GM12878 (cell line): ENCODE results near the gene ZNF148. TPM values are rescaled to one million over a fixed set of nuclear protein-coding genes. Genes with fewer than 3 reads are reported as not detected.

ENCODE experiments used
- ATAC-seq: fragments of 200-7000 bp; cut with Tn5 transposase; 3 replicates; pipeline ENCODE4 v1.9.1; 2020; ENCODE audit warnings: mild to moderate bottlenecking, moderate library complexity
- BruUV-seq: library from RNA; stranded (reverse); fragments of 400-500 nt; replicated peaks from 2 replicates; lab custom pipeline; 2021; lab: Mats Ljungman, UMichigan
- CTCF ChIA-PET: fragments of 300-600 bp; sonication (Branson Sonifier 250); formaldehyde crosslinking; extraction: SDS; loops from one replicate; lab custom pipeline; 2021; ENCODE audit warnings: inconsistent platforms; lab: Yijun Ruan, JAX
- POLR2A ChIA-PET: fragments of 350-600 bp; formaldehyde crosslinking; extraction: SDS; loops from one replicate; lab custom pipeline; 2021; ENCODE audit warnings: inconsistent platforms; lab: Charles Lee
- RAD21 ChIA-PET: fragments of 300-600 bp; sonication (Branson Sonifier 250); formaldehyde crosslinking; loops from one replicate; lab custom pipeline; 2023; ENCODE audit warnings: antibody characterized with exemption; ENCODE audit not compliant: unreplicated experiment; lab: Charles Lee
- SMC1A ChIA-PET: fragments of 300-600 bp; sonication (Branson Sonifier 250); formaldehyde crosslinking; loops from one replicate; lab custom pipeline; 2023; ENCODE audit not compliant: unreplicated experiment, uncharacterized antibody; lab: Charles Lee
- DNase-seq: peaks from one replicate; pipeline ENCODE4 v3.0.0-alpha.2; 2011; ENCODE audit warnings: low read depth, low spot score
- FAIRE-seq: peaks from 3 replicates; lab custom pipeline; 2011; peaks lifted over from hg19 to GRCh38; lab: Jason Lieb, UNC
- H2AFZ ChIP-seq: 2 replicates; pipeline ENCODE4 v1.6.0; 2011; ENCODE audit warnings: low read depth, low read length, control low read depth; ENCODE audit not compliant: control insufficient read depth
- H3K27ac ChIP-seq: 2 replicates; pipeline ENCODE4 v1.5.1; 2011; ENCODE audit warnings: control low read depth; ENCODE audit not compliant: control insufficient read depth, insufficient read depth
- H3K27me3 ChIP-seq, 2 experiments: replicated peaks in 1 of 2; 2 replicates each; pipeline versions ENCODE4 v1.6.0 to v1.6.1; 2011; ENCODE audit warnings: low read length in 1 of 2; ENCODE audit not compliant: control insufficient read depth in 2 of 2, insufficient read depth in 2 of 2
- H3K36me3 ChIP-seq, 2 experiments: 2 replicates each; pipeline ENCODE4 v1.5.1; 2011; ENCODE audit warnings: low read length in 1 of 2; ENCODE audit not compliant: control insufficient read depth in 2 of 2, insufficient read depth in 2 of 2
- H3K4me1 ChIP-seq: 2 replicates; pipeline ENCODE4 v1.6.1; 2011; ENCODE audit warnings: mild to moderate bottlenecking, low read length, moderate library complexity, mixed read lengths; ENCODE audit not compliant: control insufficient read depth, insufficient read depth
- H3K4me2 ChIP-seq: 2 replicates; pipeline ENCODE4 v1.6.0; 2011; ENCODE audit warnings: control low read depth; ENCODE audit not compliant: control insufficient read depth, insufficient read depth
- H3K4me3 ChIP-seq: fragments of 200-600 bp; sonication (generic); 2 replicates; pipeline ENCODE4 v1.5.1; 2016
- H3K79me2 ChIP-seq: 2 replicates; pipeline ENCODE4 v1.6.0; 2011; ENCODE audit warnings: low read length; ENCODE audit not compliant: control insufficient read depth, insufficient read depth
- H3K9ac ChIP-seq: 2 replicates; pipeline ENCODE4 v1.8.0; 2011; ENCODE audit warnings: low read length, control low read depth, mixed read lengths; ENCODE audit not compliant: control insufficient read depth, insufficient read depth
- H3K9me3 ChIP-seq: replicated peaks from 3 replicates; pipeline ENCODE4 v1.5.1; 2011; ENCODE audit warnings: mild to moderate bottlenecking, low read length; ENCODE audit not compliant: control insufficient read depth, insufficient read depth
- H4K20me1 ChIP-seq: 2 replicates; pipeline ENCODE4 v1.6.0; 2011; ENCODE audit not compliant: control insufficient read depth, insufficient read depth
- CBX3 ChIP-seq: fragments of 200-600 bp; sonication (generic); IDR thresholded peaks from 2 replicates; pipeline ENCODE4 v1.6.1; 2016; ENCODE audit warnings: low read depth, borderline replicate concordance
- FOXK2 ChIP-seq: fragments of 450-650 bp; IDR thresholded peaks from 2 replicates; pipeline ENCODE4 v1.6.1; 2017; ENCODE audit warnings: mild to moderate bottlenecking, moderate library complexity
- HSF1 ChIP-seq: fragments of 150-350 bp; IDR thresholded peaks from 2 replicates; pipeline ENCODE4 v1.6.1; 2014; ENCODE audit warnings: mild to moderate bottlenecking, low read depth, low read length
- MLLT1 ChIP-seq: fragments of 450-650 bp; IDR thresholded peaks from 2 replicates; pipeline ENCODE4 v1.6.1; 2016; ENCODE audit warnings: mild to moderate bottlenecking
- MXI1 ChIP-seq: fragments of 150-350 bp; IDR thresholded peaks from 2 replicates; pipeline ENCODE4 v1.6.1; 2011; ENCODE audit warnings: low read depth, mild to moderate bottlenecking, inconsistent platforms, low read length, improper control_type of control experiment
- RAD21 ChIP-seq: IDR thresholded peaks from 2 replicates; pipeline ENCODE4 v1.6.1; 2011; ENCODE audit warnings: mild to moderate bottlenecking, low read depth, low read length, moderate library complexity; ENCODE audit not compliant: insufficient read depth
- RCOR1 ChIP-seq: conservative IDR thresholded peaks from 2 replicates; pipeline ENCODE4 v1.6.1; 2012; ENCODE audit warnings: low read depth, low read length, improper control_type of control experiment
- STAT1 ChIP-seq: fragments of 450-650 bp; conservative IDR thresholded peaks from 2 replicates; pipeline ENCODE4 v1.6.1; 2014; ENCODE audit warnings: antibody characterized with exemption, mild to moderate bottlenecking
- TCF3 ChIP-seq: IDR thresholded peaks from 2 replicates; pipeline ENCODE4 v1.6.1; 2012; ENCODE audit warnings: low read depth, mild to moderate bottlenecking, low read length, borderline replicate concordance; ENCODE audit not compliant: insufficient read depth
- WGBS: methylation state at CpG from one replicate; pipeline ENCODE4 v1.1.6; 2016; ENCODE audit warnings: low lambda C conversion rate; ENCODE audit not compliant: insufficient replicate concordance, insufficient coverage; ENCODE audit errors: missing lambda C conversion rate; 5-methylcytosine and 5-hydroxymethylcytosine counted together
- in situ Hi-C: fragments of 300-500 bp; cut with MboI; formaldehyde crosslinking; loops from 9 replicates; pipeline ENCODE4 v1.14.3; 2018; ENCODE audit warnings: mixed read lengths
- intact Hi-C: fragments of 100-400 bp; cut with micrococcal nuclease; formaldehyde crosslinking; loops from one replicate; pipeline ENCODE4 v1.14.2; 2022; ENCODE audit not compliant: unreplicated experiment
- polyA plus RNA-seq, 11 experiments: library from polyadenylated mRNA; depleted of rRNA in 4 of 11; unstranded in 6 of 11; stranded (reverse) in 5 of 11; fragments of >200 nt; fragmentation: Nextera tagmentation in 4 of 11; fragmentation: Illumina TruSeq in 1 of 11; extraction: Ambion mirVana in 4 of 11; extraction: Trizol in 1 of 11; gene quantifications; 1 replicate in 1 of 11; 2 replicates in 10 of 11; pipeline versions ENCODE4 v1.2.1 to v1.2.3, GENCODE V29; 2011 to 2016; ENCODE audit warnings: inconsistent platforms in 2 of 11, missing spikeins in 2 of 11, low read depth in 1 of 11
- total RNA-seq, 4 experiments: library from RNA; depleted of rRNA in 3 of 4; stranded (reverse); fragments of >200 nt in 3 of 4; fragmentation: Illumina TruSeq in 1 of 4; extraction: Trizol in 1 of 4; gene quantifications; 2 replicates each; pipeline versions ENCODE4 v1.2.1 to v1.2.3, GENCODE V29; 2013 to 2021

Gene ZNF148
- total and polyA plus RNA-seq, 10 of the 15 experiments (the other 5 are each of a cell fraction or from before 2014, with no cell fraction given), result 8.6 to 40.4 (median 26.7) TPM

GRCh38 chr3:125267460-125267859, 107.7 kb downstream of the ZNF148 start (continued):
- no peak for TF ChIP-seq MLLT1
- TF ChIP-seq HSF1, result no peak
- TF ChIP-seq FOXK2, result no peak
- TF ChIP-seq RCOR1, result no peak
- no peak for TF ChIP-seq MXI1

GRCh38 chr3:125266971-125267370, 108.2 kb downstream of the ZNF148 start:
- TF ChIP-seq CBX3, result no peak
- no peak for TF ChIP-seq TCF3
- no peak for TF ChIP-seq RAD21
- no peak for TF ChIP-seq STAT1
- POLR2A ChIA-PET, result interaction anchor here (1.0 to 1.1 kb wide), 2 partner anchors 12 to 14 kb away, joined by 3 to 5 read pairs; no protein-coding TSS in a partner anchor
- SMC1A ChIA-PET, result interaction anchor here (0.6 kb wide), 2 partner anchors 316 to 360 kb away, joined by 3 read pairs; no protein-coding TSS in a partner anchor
- no peak overlapping the region for H3K4me3 ChIP-seq
- ATAC-seq, result no peak
- no peak overlapping the region for H2AFZ ChIP-seq
- BruUV-seq, result no TSS peak
- H4K20me1 ChIP-seq, result no peaks in the 10 kb centered on the region
- peaks cover 2 to 8% of the 10 kb centered on the region in 2 experiments; a peak in 3 of 4 replicates for H3K36me3 ChIP-seq
- no peak for FAIRE-seq
- DNase-seq, result no peak
- no peak overlapping the region for H3K9ac ChIP-seq
- H3K27me3 ChIP-seq, result no peaks in the 10 kb centered on the region
- no peaks in the 10 kb centered on the region; the same call in none of the 3 replicates for H3K9me3 ChIP-seq
- CTCF ChIA-PET, result no interaction called here
- intact Hi-C loops, result no loop called here
- no peak overlapping the region for H3K27ac ChIP-seq
- no peak overlapping the region for H3K4me2 ChIP-seq
- RAD21 ChIA-PET, result no interaction called here
- WGBS, result 96% methylated on average over 2 of the region's 3 CpGs
- no peaks in the 10 kb centered on the region for H3K4me1 ChIP-seq
- in situ Hi-C loops, result no loop called here
- H3K79me2 ChIP-seq, result peaks cover 4% of the 10 kb centered on the region
